Measurements from ENCODE around the gene TRIM71.

The TRIM71 gene

DNA sequence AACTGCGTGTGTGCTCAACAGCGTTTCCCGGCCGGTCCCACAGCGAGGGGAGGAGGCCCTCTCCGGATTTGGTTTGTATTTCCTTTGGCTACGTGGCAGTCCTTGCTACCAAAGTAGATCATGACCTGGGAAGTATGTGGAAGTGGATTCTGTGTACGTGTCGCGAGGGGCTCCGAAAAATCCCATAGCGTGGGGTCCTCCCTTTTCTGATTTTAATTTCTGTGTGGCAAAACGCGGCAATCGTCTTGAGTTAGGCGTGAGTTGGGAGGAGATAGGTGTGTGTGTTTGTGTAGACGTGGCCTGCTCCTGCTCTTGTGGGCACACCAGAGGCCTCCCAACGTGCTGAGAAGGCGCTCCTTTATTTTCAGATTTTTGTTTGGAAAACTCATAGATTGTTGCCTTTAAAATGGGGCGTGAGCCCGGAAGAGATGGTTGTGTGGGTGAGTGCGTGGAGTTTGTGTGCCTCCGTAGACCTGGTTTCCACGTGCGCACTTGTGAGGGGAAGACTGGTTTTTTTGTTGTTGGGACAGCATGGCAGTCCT is 1.2 kb downstream of the TRIM71 start:
- Histone ChIP-seq H3K27ac (replicated peaks) (no peak overlapping the region), H3K4me3 (replicated peaks; ENCODE audit: insufficient read depth, low read length) (no peak overlapping the region), H3K27me3 (ENCODE audit: insufficient read depth, poor library complexity, severe bottlenecking) (peaks cover 38% of the 10 kb centered on the region)
- TF ChIP-seq GABPA (IDR thresholded peaks at IDR 0.05; ENCODE audit: low read depth) = no peak
- TF ChIP-seq, protein P1, sequence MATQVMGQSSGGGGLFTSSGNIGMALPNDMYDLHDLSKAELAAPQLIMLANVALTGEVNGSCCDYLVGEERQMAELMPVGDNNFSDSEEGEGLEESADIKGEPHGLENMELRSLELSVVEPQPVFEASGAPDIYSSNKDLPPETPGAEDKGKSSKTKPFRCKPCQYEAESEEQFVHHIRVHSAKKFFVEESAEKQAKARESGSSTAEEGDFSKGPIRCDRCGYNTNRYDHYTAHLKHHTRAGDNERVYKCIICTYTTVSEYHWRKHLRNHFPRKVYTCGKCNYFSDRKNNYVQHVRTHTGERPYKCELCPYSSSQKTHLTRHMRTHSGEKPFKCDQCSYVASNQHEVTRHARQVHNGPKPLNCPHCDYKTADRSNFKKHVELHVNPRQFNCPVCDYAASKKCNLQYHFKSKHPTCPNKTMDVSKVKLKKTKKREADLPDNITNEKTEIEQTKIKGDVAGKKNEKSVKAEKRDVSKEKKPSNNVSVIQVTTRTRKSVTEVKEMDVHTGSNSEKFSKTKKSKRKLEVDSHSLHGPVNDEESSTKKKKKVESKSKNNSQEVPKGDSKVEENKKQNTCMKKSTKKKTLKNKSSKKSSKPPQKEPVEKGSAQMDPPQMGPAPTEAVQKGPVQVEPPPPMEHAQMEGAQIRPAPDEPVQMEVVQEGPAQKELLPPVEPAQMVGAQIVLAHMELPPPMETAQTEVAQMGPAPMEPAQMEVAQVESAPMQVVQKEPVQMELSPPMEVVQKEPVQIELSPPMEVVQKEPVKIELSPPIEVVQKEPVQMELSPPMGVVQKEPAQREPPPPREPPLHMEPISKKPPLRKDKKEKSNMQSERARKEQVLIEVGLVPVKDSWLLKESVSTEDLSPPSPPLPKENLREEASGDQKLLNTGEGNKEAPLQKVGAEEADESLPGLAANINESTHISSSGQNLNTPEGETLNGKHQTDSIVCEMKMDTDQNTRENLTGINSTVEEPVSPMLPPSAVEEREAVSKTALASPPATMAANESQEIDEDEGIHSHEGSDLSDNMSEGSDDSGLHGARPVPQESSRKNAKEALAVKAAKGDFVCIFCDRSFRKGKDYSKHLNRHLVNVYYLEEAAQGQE (IDR thresholded peaks at IDR 0.05; ENCODE audit: insufficient replicate concordance, low read depth) = no peak
- TF ChIP-seq, protein P2, sequence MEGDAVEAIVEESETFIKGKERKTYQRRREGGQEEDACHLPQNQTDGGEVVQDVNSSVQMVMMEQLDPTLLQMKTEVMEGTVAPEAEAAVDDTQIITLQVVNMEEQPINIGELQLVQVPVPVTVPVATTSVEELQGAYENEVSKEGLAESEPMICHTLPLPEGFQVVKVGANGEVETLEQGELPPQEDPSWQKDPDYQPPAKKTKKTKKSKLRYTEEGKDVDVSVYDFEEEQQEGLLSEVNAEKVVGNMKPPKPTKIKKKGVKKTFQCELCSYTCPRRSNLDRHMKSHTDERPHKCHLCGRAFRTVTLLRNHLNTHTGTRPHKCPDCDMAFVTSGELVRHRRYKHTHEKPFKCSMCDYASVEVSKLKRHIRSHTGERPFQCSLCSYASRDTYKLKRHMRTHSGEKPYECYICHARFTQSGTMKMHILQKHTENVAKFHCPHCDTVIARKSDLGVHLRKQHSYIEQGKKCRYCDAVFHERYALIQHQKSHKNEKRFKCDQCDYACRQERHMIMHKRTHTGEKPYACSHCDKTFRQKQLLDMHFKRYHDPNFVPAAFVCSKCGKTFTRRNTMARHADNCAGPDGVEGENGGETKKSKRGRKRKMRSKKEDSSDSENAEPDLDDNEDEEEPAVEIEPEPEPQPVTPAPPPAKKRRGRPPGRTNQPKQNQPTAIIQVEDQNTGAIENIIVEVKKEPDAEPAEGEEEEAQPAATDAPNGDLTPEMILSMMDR (IDR thresholded peaks at IDR 0.05; ENCODE audit: insufficient read depth, low read length) = no peak
- no peak for TF ChIP-seq POLR2AphosphoS5 (IDR thresholded peaks at IDR 0.05; ENCODE audit: low read depth)
- no peak for TF ChIP-seq SPI1 (IDR thresholded peaks at IDR 0.05; ENCODE audit: borderline replicate concordance, low read depth)
- DNase-seq (ENCODE audit: low read depth in 1 of 2, low spot score in 1 of 2) = no peak

DNA sequence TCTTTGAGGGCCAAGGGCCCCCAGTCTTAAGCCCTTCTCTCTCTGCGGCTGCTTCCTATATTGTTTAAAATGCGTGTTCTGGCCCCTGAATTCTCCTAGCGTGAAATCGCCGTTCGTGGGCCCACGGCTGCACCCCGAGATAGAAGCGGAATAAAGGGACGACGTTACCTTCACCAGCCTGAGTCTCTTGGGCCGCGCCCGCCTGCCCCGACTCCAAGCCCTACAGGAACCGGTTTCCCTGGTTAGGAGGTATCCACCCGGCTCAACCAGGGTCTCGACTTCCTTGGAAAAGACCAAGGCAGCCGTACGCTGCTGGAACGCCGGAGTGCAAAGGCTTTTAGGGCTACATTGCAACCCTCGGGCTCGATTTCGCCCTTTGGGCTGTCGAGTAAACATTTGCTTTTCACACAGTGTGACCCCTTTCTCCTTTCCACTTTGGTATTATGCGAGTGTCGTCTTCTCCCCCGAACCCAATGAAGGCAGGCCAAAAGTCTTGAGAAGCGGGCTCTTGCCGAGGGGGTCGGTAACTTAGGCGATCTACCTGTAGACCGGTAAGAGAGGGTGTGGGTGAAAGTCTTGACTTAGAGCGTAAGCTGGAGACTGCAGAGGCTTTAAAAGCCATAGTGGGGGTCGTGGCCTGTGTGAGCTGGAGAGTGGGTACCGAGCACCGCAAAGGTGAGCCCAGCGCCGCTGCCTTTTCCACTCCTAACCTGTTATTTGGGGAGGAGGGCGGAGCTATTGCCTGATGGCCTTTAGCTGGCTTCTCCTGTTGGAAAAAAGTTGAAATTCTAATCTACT is 2.0 kb downstream of the TRIM71 start:
- Histone ChIP-seq H3K27ac (replicated peaks) (no peak overlapping the region), H3K4me3 (replicated peaks; ENCODE audit: insufficient read depth, low read length) (no peak overlapping the region), H3K27me3 (ENCODE audit: insufficient read depth, poor library complexity, severe bottlenecking) (peaks cover 38% of the 10 kb centered on the region)
- TF ChIP-seq GABPA (IDR thresholded peaks at IDR 0.05; ENCODE audit: low read depth) (no peak), POLR2AphosphoS5 (IDR thresholded peaks at IDR 0.05; ENCODE audit: low read depth) (no peak), SPI1 (IDR thresholded peaks at IDR 0.05; ENCODE audit: borderline replicate concordance, low read depth) (no peak)
- TF ChIP-seq, protein P1 (IDR thresholded peaks at IDR 0.05; ENCODE audit: insufficient replicate concordance, low read depth) = no peak
- TF ChIP-seq, protein P2 (IDR thresholded peaks at IDR 0.05; ENCODE audit: insufficient read depth, low read length) = no peak
- DNase-seq (ENCODE audit: low read depth in 1 of 2, low spot score in 1 of 2) = no peak

DNA sequence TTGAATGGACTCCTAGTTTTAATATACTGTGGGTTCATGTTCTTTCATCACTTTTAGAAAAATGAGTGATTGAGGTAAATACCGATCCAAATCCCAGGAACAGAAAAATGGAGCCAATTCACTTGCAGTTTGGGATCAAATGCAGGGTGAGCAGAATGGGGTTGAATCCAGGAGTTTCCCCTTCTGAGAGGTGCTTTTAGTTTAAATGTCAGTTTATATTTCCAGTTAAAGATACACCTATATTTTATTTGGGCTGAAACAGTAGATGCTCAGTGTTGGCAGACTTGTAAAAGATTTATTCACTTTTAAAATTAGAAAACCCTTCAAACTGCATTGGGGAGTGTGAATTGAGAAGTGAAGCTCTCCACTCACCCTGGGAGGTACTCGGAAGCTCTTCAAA is 2.6 kb downstream of the TRIM71 start:
- peaks cover 38% of the 10 kb centered on the region for H3K27me3 ChIP-seq (ENCODE audit: insufficient read depth, poor library complexity, severe bottlenecking)
- TF ChIP-seq POLR2AphosphoS5 (IDR thresholded peaks at IDR 0.05; ENCODE audit: low read depth) = no peak
- TF ChIP-seq, protein P1 (IDR thresholded peaks at IDR 0.05; ENCODE audit: insufficient replicate concordance, low read depth) = no peak
- no peak for TF ChIP-seq GABPA (IDR thresholded peaks at IDR 0.05; ENCODE audit: low read depth)
- no peak for TF ChIP-seq SPI1 (IDR thresholded peaks at IDR 0.05; ENCODE audit: borderline replicate concordance, low read depth)
- TF ChIP-seq, protein P2 (IDR thresholded peaks at IDR 0.05; ENCODE audit: insufficient read depth, low read length) = no peak
- DNase-seq (ENCODE audit: low read depth in 1 of 2, low spot score in 1 of 2) = no peak
- H3K4me3 ChIP-seq (replicated peaks; ENCODE audit: insufficient read depth, low read length) = no peak overlapping the region
- H3K27ac ChIP-seq (replicated peaks) = no peak overlapping the region

Data from HL-60 (cell line).